HL-60 (cell line): ENCODE measurements around the gene NPHP4.

Source experiments
- CTCF ChIP-seq: IDR thresholded peaks from one replicate; pipeline ENCODE4 v1.5.1; 2011; ENCODE audit warnings: low read length, control low read depth, inconsistent platforms; ENCODE audit not compliant: insufficient read depth
- POLR2AphosphoS5 ChIP-seq: IDR thresholded peaks from 2 replicates; pipeline ENCODE4 v1.6.1; 2012; ENCODE audit warnings: low read depth
- REST ChIP-seq: IDR thresholded peaks from 2 replicates; pipeline ENCODE4 v1.6.1; 2012; ENCODE audit warnings: low read depth; ENCODE audit not compliant: insufficient replicate concordance
- SPI1 ChIP-seq: IDR thresholded peaks from 2 replicates; pipeline ENCODE4 v1.6.1; 2012; ENCODE audit warnings: low read depth, mild to moderate bottlenecking, borderline replicate concordance

- TF ChIP-seq CTCF = no peak
- TF ChIP-seq REST = no peak
- no peak for TF ChIP-seq SPI1
- TF ChIP-seq POLR2AphosphoS5 = no peak
Observed at GRCh38 chr1:5980314-5981008, 11.8 kb downstream of the NPHP4 start.
